H9 (cell line): ENCODE data around the gene OLR1. TPM values are rescaled to one million over a fixed set of nuclear protein-coding genes. Genes with fewer than 3 reads are reported as not detected.

ENCODE experiments used
- DNase-seq: peaks from one replicate; pipeline ENCODE4 v3.0.0-alpha.2; 2017
- H2AFZ ChIP-seq: one replicate; pipeline ENCODE4 v1.6.1; 2013; ENCODE audit warnings: mild to moderate bottlenecking, low read length, control low read depth, moderate library complexity
- H2AK5ac ChIP-seq: 2 replicates; pipeline ENCODE4 v1.6.1; 2013; ENCODE audit warnings: low read length, control low read depth, mixed read lengths; ENCODE audit not compliant: insufficient read length
- H2BK120ac ChIP-seq: one replicate; pipeline ENCODE4 v1.6.1; 2013; ENCODE audit warnings: low read depth, mild to moderate bottlenecking, low read length, control low read depth, inconsistent platforms; ENCODE audit not compliant: poor library complexity, severe bottlenecking
- H2BK12ac ChIP-seq: 2 replicates; pipeline ENCODE4 v1.6.1; 2013; ENCODE audit warnings: low read length, control low read depth, mixed read lengths, low read depth; ENCODE audit not compliant: insufficient read length
- H2BK15ac ChIP-seq: 2 replicates; pipeline ENCODE4 v1.6.1; 2013; ENCODE audit warnings: low read depth, low read length, control low read depth
- H2BK20ac ChIP-seq: one replicate; pipeline ENCODE4 v1.6.1; 2013; ENCODE audit warnings: low read depth, mild to moderate bottlenecking, low read length, control low read depth, inconsistent platforms; ENCODE audit not compliant: poor library complexity, severe bottlenecking
- H2BK5ac ChIP-seq: 2 replicates; pipeline ENCODE4 v1.6.1; 2013; ENCODE audit warnings: low read length, control low read depth, mixed read lengths; ENCODE audit not compliant: insufficient read length
- H3K14ac ChIP-seq: 2 replicates; pipeline ENCODE4 v1.6.1; 2013; ENCODE audit warnings: low read length, control low read depth; ENCODE audit not compliant: insufficient read depth
- H3K18ac ChIP-seq: 2 replicates; pipeline ENCODE4 v1.6.1; 2013; ENCODE audit warnings: low read depth, mild to moderate bottlenecking, mixed read lengths, low read length, control low read depth; ENCODE audit not compliant: insufficient read length
- H3K23ac ChIP-seq: 2 replicates; pipeline ENCODE4 v1.6.1; 2013; ENCODE audit warnings: low read length, control low read depth, mixed read lengths, low read depth; ENCODE audit not compliant: insufficient read length
- H3K23me2 ChIP-seq: 2 replicates; pipeline ENCODE4 v1.6.1; 2013; ENCODE audit warnings: low read depth, mild to moderate bottlenecking, mixed read lengths, low read length, control low read depth; ENCODE audit not compliant: insufficient read length, poor library complexity, severe bottlenecking
- H3K27ac ChIP-seq: 2 replicates; pipeline ENCODE4 v1.5.1; 2013; ENCODE audit warnings: low read length, control low read depth, mixed read lengths, low read depth; ENCODE audit not compliant: insufficient read length
- H3K27me3 ChIP-seq: 2 replicates; pipeline ENCODE4 v1.6.1; 2013; ENCODE audit warnings: low read length, control low read depth, inconsistent platforms; ENCODE audit not compliant: insufficient read depth
- H3K4ac ChIP-seq: 2 replicates; pipeline ENCODE4 v1.6.1; 2013; ENCODE audit warnings: low read depth, mild to moderate bottlenecking, control low read depth, inconsistent platforms, low read length, moderate library complexity
- H3K4me1 ChIP-seq: 2 replicates; pipeline ENCODE4 v1.6.1; 2013; ENCODE audit warnings: low read length, control low read depth, inconsistent platforms; ENCODE audit not compliant: insufficient read depth
- H3K4me2 ChIP-seq: 2 replicates; pipeline ENCODE4 v1.6.1; 2013; ENCODE audit warnings: low read length, control low read depth, mixed read lengths; ENCODE audit not compliant: insufficient read length, insufficient read depth
- H3K56ac ChIP-seq: 2 replicates; pipeline ENCODE4 v1.6.1; 2013; ENCODE audit warnings: low read depth, mild to moderate bottlenecking, mixed read lengths, low read length, control low read depth; ENCODE audit not compliant: insufficient read length
- H3K79me1 ChIP-seq: 2 replicates; pipeline ENCODE4 v1.6.1; 2013; ENCODE audit warnings: low read depth, mild to moderate bottlenecking, moderate library complexity, low read length, control low read depth, inconsistent platforms; ENCODE audit not compliant: insufficient read depth, poor library complexity, severe bottlenecking
- H3K79me2 ChIP-seq: 2 replicates; pipeline ENCODE4 v1.6.1; 2013; ENCODE audit warnings: low read length, control low read depth, inconsistent platforms; ENCODE audit not compliant: insufficient read depth
- H3K9ac ChIP-seq: 2 replicates; pipeline ENCODE4 v1.6.1; 2013; ENCODE audit warnings: low read length, control low read depth, mixed read lengths; ENCODE audit not compliant: insufficient read length; ENCODE audit errors: extremely low read depth
- H3K9me3 ChIP-seq: one replicate; pipeline ENCODE4 v1.6.1; 2013; ENCODE audit warnings: low read depth, low read length, inconsistent platforms; ENCODE audit not compliant: control insufficient read depth
- H3T11ph ChIP-seq: one replicate; pipeline ENCODE4 v1.6.1; 2013; ENCODE audit warnings: mild to moderate bottlenecking, low read length, control low read depth, inconsistent platforms
- H4K20me1 ChIP-seq: one replicate; pipeline ENCODE4 v1.6.1; 2013; ENCODE audit not compliant: control insufficient read depth, insufficient read length, insufficient read depth
- H4K5ac ChIP-seq: 2 replicates; pipeline ENCODE4 v1.6.1; 2013; ENCODE audit warnings: low read depth, mild to moderate bottlenecking, mixed read lengths, low read length, control low read depth; ENCODE audit not compliant: insufficient read length
- H4K8ac ChIP-seq: replicated peaks from 2 replicates; pipeline ENCODE4 v1.6.1; 2013; ENCODE audit warnings: low read length, control low read depth, mixed read lengths, low read depth; ENCODE audit not compliant: insufficient read length
- H4K91ac ChIP-seq: 2 replicates; pipeline ENCODE4 v1.6.1; 2013; ENCODE audit warnings: low read depth, mild to moderate bottlenecking, moderate library complexity, mixed read lengths, low read length, control low read depth; ENCODE audit not compliant: insufficient read length
- H3K27ac Mint-ChIP-seq, 3 experiments: 2 replicates in 2 of 3; 3 replicates in 1 of 3; pipeline ENCODE4 v1.8.0; 2020 to 2021; ENCODE audit warnings: mixed read lengths in 3 of 3, mild to moderate bottlenecking in 1 of 3, moderate library complexity in 1 of 3
- H3K27me3 Mint-ChIP-seq: 2 replicates; pipeline ENCODE4 v1.8.0; 2021; ENCODE audit warnings: low read depth, mild to moderate bottlenecking, moderate library complexity, mixed read lengths
- H3K36me3 Mint-ChIP-seq, 3 experiments: 2 replicates in 2 of 3; 3 replicates in 1 of 3; pipeline ENCODE4 v1.8.0; 2020 to 2021; ENCODE audit warnings: low read depth in 3 of 3, mixed read lengths in 3 of 3; ENCODE audit not compliant: insufficient read depth in 1 of 3
- H3K4me1 Mint-ChIP-seq, 2 experiments: 2 replicates each; pipeline ENCODE4 v1.8.0; 2020; ENCODE audit warnings: mixed read lengths in 2 of 2
- H3K4me3 Mint-ChIP-seq, 2 experiments: 2 replicates in 1 of 2; 3 replicates in 1 of 2; pipeline ENCODE4 v1.8.0; 2020 to 2021; ENCODE audit warnings: mild to moderate bottlenecking in 2 of 2, mixed read lengths in 2 of 2, moderate library complexity in 1 of 2
- H3K9me3 Mint-ChIP-seq, 2 experiments: 2 replicates in 1 of 2; 3 replicates in 1 of 2; pipeline ENCODE4 v1.8.0; 2020; ENCODE audit warnings: mild to moderate bottlenecking in 2 of 2, mixed read lengths in 2 of 2, moderate library complexity in 1 of 2
- WGBS: extraction: QIAGEN DNeasy Blood & Tissue Kit; methylation state at CpG from one replicate; pipeline ENCODE4 v1.1.7; 2013; ENCODE audit warnings: missing lambda C conversion rate, low lambda C conversion rate, mixed read lengths; ENCODE audit not compliant: insufficient read length; ENCODE audit errors: extremely low coverage; 5-methylcytosine and 5-hydroxymethylcytosine counted together
- total RNA-seq: library from RNA; stranded (reverse); gene quantifications from 2 replicates; pipeline ENCODE4 v1.2.1, GENCODE V29; 2021
- TF ChIP-seq, protein P1 (sequence below): fragments of 200-600 bp; sonication (generic); conservative IDR thresholded peaks from 3 replicates; pipeline ENCODE4 v1.8.0; 2021; ENCODE audit warnings: antibody characterized with exemption, mild to moderate bottlenecking

The OLR1 gene
- total RNA-seq, 1 experiment from 2014 or later: not detected

- H2BK5ac ChIP-seq: no peak overlapping the region
- no peak overlapping the region for H3K27ac Mint-ChIP-seq
- no peak overlapping the region for H3K4me3 Mint-ChIP-seq
- H2AFZ ChIP-seq: no peak overlapping the region
- peaks cover 7% of the 10 kb centered on the region in 2 experiments for H3K9me3 Mint-ChIP-seq
- H3K9me3 ChIP-seq: no peaks in the 10 kb centered on the region
- no peak for DNase-seq
- no peak overlapping the region for H3K9ac ChIP-seq
- H2BK15ac ChIP-seq: no peak overlapping the region
- H3T11ph ChIP-seq: no peak overlapping the region
- TF ChIP-seq, protein P1, sequence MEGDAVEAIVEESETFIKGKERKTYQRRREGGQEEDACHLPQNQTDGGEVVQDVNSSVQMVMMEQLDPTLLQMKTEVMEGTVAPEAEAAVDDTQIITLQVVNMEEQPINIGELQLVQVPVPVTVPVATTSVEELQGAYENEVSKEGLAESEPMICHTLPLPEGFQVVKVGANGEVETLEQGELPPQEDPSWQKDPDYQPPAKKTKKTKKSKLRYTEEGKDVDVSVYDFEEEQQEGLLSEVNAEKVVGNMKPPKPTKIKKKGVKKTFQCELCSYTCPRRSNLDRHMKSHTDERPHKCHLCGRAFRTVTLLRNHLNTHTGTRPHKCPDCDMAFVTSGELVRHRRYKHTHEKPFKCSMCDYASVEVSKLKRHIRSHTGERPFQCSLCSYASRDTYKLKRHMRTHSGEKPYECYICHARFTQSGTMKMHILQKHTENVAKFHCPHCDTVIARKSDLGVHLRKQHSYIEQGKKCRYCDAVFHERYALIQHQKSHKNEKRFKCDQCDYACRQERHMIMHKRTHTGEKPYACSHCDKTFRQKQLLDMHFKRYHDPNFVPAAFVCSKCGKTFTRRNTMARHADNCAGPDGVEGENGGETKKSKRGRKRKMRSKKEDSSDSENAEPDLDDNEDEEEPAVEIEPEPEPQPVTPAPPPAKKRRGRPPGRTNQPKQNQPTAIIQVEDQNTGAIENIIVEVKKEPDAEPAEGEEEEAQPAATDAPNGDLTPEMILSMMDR: no peak
- H3K23me2 ChIP-seq: no peaks in the 10 kb centered on the region
- H2BK12ac ChIP-seq: no peak overlapping the region
- no peaks in the 10 kb centered on the region for H3K79me2 ChIP-seq
- H3K79me1 ChIP-seq: no peaks in the 10 kb centered on the region
- no peak overlapping the region for H4K5ac ChIP-seq
- H3K14ac ChIP-seq: no peak overlapping the region
- no peak overlapping the region for H3K23ac ChIP-seq
- WGBS: no CpG with 5 or more reads among the region's 1 CpG
- no peak overlapping the region for H2BK20ac ChIP-seq
- H3K27ac ChIP-seq: no peak overlapping the region
- H3K4me1 ChIP-seq: no peaks in the 10 kb centered on the region
- H3K4me2 ChIP-seq: no peak overlapping the region
- no peaks in the 10 kb centered on the region for H3K4me1 Mint-ChIP-seq
- H3K4ac ChIP-seq: no peak overlapping the region
- H4K20me1 ChIP-seq: no peaks in the 10 kb centered on the region
- H2AK5ac ChIP-seq: no peak overlapping the region
- H3K18ac ChIP-seq: no peak overlapping the region
- H3K36me3 Mint-ChIP-seq: peaks cover 0 to 18% (median 7%) of the 10 kb centered on the region in 3 experiments; a peak in 4 of 7 replicates
- H4K8ac ChIP-seq: no peak overlapping the region
- H4K91ac ChIP-seq: no peak overlapping the region
- H2BK120ac ChIP-seq: no peak overlapping the region
- H3K27me3 ChIP-seq: no peaks in the 10 kb centered on the region
- H3K27me3 Mint-ChIP-seq: peaks cover 3% of the 10 kb centered on the region; the same call in 1 of the 2 replicates
- no peak overlapping the region for H3K56ac ChIP-seq
Measured at GRCh38 chr12:10113075-10113474, 58.9 kb downstream of the OLR1 start.
